ENCODE measurements around the gene CEP68.

DNA sequence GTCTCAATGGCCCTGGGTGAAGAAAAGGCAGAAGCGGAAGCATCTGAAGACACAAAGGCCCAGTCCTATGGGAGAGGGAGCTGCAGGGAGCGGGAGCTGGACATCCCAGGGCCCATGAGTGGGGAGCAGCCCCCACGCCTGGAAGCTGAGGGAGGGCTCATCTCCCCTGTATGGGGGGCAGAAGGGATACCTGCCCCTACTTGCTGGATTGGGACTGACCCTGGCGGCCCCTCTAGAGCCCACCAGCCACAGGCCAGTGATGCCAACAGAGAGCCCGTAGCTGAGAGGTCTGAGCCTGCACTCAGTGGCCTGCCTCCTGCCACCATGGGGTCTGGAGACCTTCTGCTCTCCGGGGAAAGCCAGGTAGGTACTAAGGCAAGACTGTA is 13.2 kb downstream of the CEP68 start:
- TF ChIP-seq SMC3 (conservative IDR thresholded peaks at IDR 0.05; ENCODE audit: poor library complexity) (no peak), EZH2 (IDR thresholded peaks at IDR 0.05; ENCODE audit: borderline replicate concordance, insufficient read depth, low read length, poor library complexity, severe bottlenecking) (no peak), POLR2AphosphoS5 (IDR thresholded peaks at IDR 0.05) (no peak), RAD21 (conservative IDR thresholded peaks at IDR 0.05) (no peak), EP300 (conservative IDR thresholded peaks at IDR 0.05; ENCODE audit: poor library complexity, severe bottlenecking) (no peak), TAF1 (IDR thresholded peaks at IDR 0.05; ENCODE audit: low read depth) (no peak), MXI1 (conservative IDR thresholded peaks at IDR 0.05; ENCODE audit: poor library complexity, severe bottlenecking) (no peak)
- TF ChIP-seq, protein P1, sequence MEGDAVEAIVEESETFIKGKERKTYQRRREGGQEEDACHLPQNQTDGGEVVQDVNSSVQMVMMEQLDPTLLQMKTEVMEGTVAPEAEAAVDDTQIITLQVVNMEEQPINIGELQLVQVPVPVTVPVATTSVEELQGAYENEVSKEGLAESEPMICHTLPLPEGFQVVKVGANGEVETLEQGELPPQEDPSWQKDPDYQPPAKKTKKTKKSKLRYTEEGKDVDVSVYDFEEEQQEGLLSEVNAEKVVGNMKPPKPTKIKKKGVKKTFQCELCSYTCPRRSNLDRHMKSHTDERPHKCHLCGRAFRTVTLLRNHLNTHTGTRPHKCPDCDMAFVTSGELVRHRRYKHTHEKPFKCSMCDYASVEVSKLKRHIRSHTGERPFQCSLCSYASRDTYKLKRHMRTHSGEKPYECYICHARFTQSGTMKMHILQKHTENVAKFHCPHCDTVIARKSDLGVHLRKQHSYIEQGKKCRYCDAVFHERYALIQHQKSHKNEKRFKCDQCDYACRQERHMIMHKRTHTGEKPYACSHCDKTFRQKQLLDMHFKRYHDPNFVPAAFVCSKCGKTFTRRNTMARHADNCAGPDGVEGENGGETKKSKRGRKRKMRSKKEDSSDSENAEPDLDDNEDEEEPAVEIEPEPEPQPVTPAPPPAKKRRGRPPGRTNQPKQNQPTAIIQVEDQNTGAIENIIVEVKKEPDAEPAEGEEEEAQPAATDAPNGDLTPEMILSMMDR (IDR thresholded peaks at IDR 0.05; ENCODE audit: poor library complexity, severe bottlenecking) = no peak
- TF ChIP-seq, protein P2, sequence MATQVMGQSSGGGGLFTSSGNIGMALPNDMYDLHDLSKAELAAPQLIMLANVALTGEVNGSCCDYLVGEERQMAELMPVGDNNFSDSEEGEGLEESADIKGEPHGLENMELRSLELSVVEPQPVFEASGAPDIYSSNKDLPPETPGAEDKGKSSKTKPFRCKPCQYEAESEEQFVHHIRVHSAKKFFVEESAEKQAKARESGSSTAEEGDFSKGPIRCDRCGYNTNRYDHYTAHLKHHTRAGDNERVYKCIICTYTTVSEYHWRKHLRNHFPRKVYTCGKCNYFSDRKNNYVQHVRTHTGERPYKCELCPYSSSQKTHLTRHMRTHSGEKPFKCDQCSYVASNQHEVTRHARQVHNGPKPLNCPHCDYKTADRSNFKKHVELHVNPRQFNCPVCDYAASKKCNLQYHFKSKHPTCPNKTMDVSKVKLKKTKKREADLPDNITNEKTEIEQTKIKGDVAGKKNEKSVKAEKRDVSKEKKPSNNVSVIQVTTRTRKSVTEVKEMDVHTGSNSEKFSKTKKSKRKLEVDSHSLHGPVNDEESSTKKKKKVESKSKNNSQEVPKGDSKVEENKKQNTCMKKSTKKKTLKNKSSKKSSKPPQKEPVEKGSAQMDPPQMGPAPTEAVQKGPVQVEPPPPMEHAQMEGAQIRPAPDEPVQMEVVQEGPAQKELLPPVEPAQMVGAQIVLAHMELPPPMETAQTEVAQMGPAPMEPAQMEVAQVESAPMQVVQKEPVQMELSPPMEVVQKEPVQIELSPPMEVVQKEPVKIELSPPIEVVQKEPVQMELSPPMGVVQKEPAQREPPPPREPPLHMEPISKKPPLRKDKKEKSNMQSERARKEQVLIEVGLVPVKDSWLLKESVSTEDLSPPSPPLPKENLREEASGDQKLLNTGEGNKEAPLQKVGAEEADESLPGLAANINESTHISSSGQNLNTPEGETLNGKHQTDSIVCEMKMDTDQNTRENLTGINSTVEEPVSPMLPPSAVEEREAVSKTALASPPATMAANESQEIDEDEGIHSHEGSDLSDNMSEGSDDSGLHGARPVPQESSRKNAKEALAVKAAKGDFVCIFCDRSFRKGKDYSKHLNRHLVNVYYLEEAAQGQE (IDR thresholded peaks at IDR 0.05; ENCODE audit: borderline replicate concordance) = no peak

All from neural cell (in vitro differentiated cells).